ENCODE data around the gene ELMOD2. TPM values are rescaled to one million over a fixed set of nuclear protein-coding genes. Genes with fewer than 3 reads are reported as not detected.

ELMOD2 gene

DNA sequence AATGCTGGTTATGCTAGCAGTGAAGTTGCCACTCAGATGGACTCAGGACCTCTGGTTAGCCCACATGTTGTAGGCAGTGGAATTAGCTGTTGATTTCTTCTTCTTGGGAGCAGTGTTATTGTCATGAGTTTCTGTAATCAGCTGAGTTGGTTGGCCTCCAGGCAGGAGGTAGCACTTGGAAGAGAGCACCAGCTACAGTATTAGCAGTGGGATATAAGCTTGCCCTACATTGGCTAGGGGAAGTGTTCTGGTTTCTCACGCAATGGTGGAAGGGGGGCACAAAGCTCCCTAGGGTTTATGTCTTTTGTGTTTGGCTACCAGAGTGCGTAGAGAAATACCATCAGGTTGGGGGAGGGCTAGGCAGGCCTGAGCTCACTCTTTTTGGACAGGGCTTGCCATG, 78.7 kb downstream of the ELMOD2 start:
- Histone ChIP-seq H3K79me1 (ENCODE audit: low read depth, low read length) (no peaks in the 10 kb centered on the region), H3K27ac (replicated peaks; ENCODE audit: low read length) (no peak overlapping the region), H3K18ac (ENCODE audit: low read length) (no peak overlapping the region), H3K4me3 (ENCODE audit: low read length in 2 of 2) (no peak overlapping the region), H3K23ac (ENCODE audit: low read depth, low read length, poor library complexity) (no peak overlapping the region), H3K4me1 (ENCODE audit: control insufficient read depth in 2 of 2, insufficient read depth in 1 of 2, low read depth in 1 of 2, low read length in 2 of 2) (peaks cover 13 to 14% of the 10 kb centered on the region in 2 donors), H3K36me3 (replicated peaks in 1 of 2; ENCODE audit: control insufficient read depth in 2 of 2, insufficient read depth in 2 of 2, low read length in 2 of 2) (no peaks in the 10 kb centered on the region), H2BK12ac (ENCODE audit: low read length) (no peak overlapping the region), H4K91ac (ENCODE audit: low read depth, low read length, poor library complexity) (no peak overlapping the region), H2AK5ac (ENCODE audit: low read depth, low read length) (no peak overlapping the region), H2AFZ (ENCODE audit: low read length) (peak overlapping the region; percentile 83), H2BK5ac (ENCODE audit: low read length) (no peak overlapping the region), H3K4ac (ENCODE audit: low read length) (no peak overlapping the region), H3K9ac (ENCODE audit: low read depth, low read length, poor library complexity) (no peak overlapping the region), H3K27me3 (ENCODE audit: control insufficient read depth in 3 of 3, insufficient read depth in 3 of 3, low read depth in 1 of 3, low read length in 3 of 3) (no peaks in the 10 kb centered on the region), H3K9me3 (replicated peaks in 1 of 2; ENCODE audit: control insufficient read depth in 2 of 2, insufficient read depth in 1 of 2, low read depth in 1 of 2, low read length in 2 of 2) (peaks cover 0 to 13% of the 10 kb centered on the region in 2 donors), H4K8ac (ENCODE audit: low read depth, low read length) (no peak overlapping the region), H3K4me2 (ENCODE audit: insufficient read depth, low read length, poor library complexity, severe bottlenecking) (no peak overlapping the region), H3K14ac (ENCODE audit: low read length) (no peak overlapping the region), H2BK120ac (ENCODE audit: low read depth, low read length) (no peak overlapping the region), H2BK15ac (ENCODE audit: low read length) (no peak overlapping the region)
- DNase-seq (ENCODE audit: low spot score), result no peak
- no CpG with 5 or more reads among the region's 2 CpGs for WGBS, 2 donors (ENCODE audit: extremely low coverage in 2 of 2, insufficient read length in 2 of 2, insufficient replicate concordance in 1 of 2)

DNA sequence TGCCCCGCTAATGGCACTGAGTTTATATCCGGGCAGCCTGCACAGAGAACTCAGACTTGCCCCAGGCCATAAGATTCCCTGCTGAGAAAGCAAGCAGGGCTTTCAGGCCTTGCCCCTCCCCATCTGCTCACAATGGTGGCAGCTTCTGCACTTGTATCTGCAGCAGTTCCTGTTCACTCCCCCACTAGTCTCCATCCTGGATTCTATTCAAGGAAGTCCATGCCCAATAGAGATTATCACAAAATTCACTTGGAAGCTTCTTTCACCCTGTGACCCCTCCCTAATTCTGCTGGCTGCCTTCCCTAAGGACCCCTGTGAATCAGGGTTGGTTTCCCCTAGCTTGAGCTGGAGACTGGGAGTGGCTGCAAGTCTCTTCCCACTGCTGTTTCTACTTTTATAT, 79.3 kb downstream of the ELMOD2 start:
- H3K23ac ChIP-seq (ENCODE audit: low read depth, low read length, poor library complexity), result no peak overlapping the region
- no peak overlapping the region for H3K14ac ChIP-seq (ENCODE audit: low read length)
- H2BK120ac ChIP-seq (ENCODE audit: low read depth, low read length), result no peak overlapping the region
- no peak overlapping the region for H3K4me2 ChIP-seq (ENCODE audit: insufficient read depth, low read length, poor library complexity, severe bottlenecking)
- no peak overlapping the region for H4K91ac ChIP-seq (ENCODE audit: low read depth, low read length, poor library complexity)
- H2BK5ac ChIP-seq (ENCODE audit: low read length), result no peak overlapping the region
- WGBS, 2 donors (ENCODE audit: extremely low coverage in 2 of 2, insufficient read length in 2 of 2, insufficient replicate concordance in 1 of 2), result no CpG with 5 or more reads among the region's 2 CpGs
- no peak overlapping the region for H3K27ac ChIP-seq (replicated peaks; ENCODE audit: low read length)
- no peaks in the 10 kb centered on the region for H3K36me3 ChIP-seq (replicated peaks in 1 of 2; ENCODE audit: control insufficient read depth in 2 of 2, insufficient read depth in 2 of 2, low read length in 2 of 2)
- H3K18ac ChIP-seq (ENCODE audit: low read length), result peak overlapping the region; percentile 15
- no peak overlapping the region for H4K8ac ChIP-seq (ENCODE audit: low read depth, low read length)
- no peak overlapping the region for H2AK5ac ChIP-seq (ENCODE audit: low read depth, low read length)
- no peak for DNase-seq (ENCODE audit: low spot score)
- peak overlapping the region; percentile 83 for H2AFZ ChIP-seq (ENCODE audit: low read length)
- H2BK12ac ChIP-seq (ENCODE audit: low read length), result no peak overlapping the region
- H3K9ac ChIP-seq (ENCODE audit: low read depth, low read length, poor library complexity), result no peak overlapping the region
- no peaks in the 10 kb centered on the region for H3K27me3 ChIP-seq (ENCODE audit: control insufficient read depth in 3 of 3, insufficient read depth in 3 of 3, low read depth in 1 of 3, low read length in 3 of 3)
- H3K4ac ChIP-seq (ENCODE audit: low read length), result no peak overlapping the region
- H3K9me3 ChIP-seq (replicated peaks in 1 of 2; ENCODE audit: control insufficient read depth in 2 of 2, insufficient read depth in 1 of 2, low read depth in 1 of 2, low read length in 2 of 2), result peaks cover 0 to 13% of the 10 kb centered on the region in 2 donors
- H3K4me1 ChIP-seq (ENCODE audit: control insufficient read depth in 2 of 2, insufficient read depth in 1 of 2, low read depth in 1 of 2, low read length in 2 of 2), result peaks cover 13 to 14% of the 10 kb centered on the region in 2 donors
- no peak overlapping the region for H2BK15ac ChIP-seq (ENCODE audit: low read length)
- no peaks in the 10 kb centered on the region for H3K79me1 ChIP-seq (ENCODE audit: low read depth, low read length)
- no peak overlapping the region for H3K4me3 ChIP-seq (ENCODE audit: low read length in 2 of 2)

Small RNA genes lying within 50 kb of the gene (small RNA-seq; reads per million reads assigned to genes)
- gene AC108019.1 (ENCODE audit: insufficient read depth) (not detected), gene RN7SL152P (ENCODE audit: insufficient read depth) (not detected)
